ENCODE results near the gene SOX13.

DNA sequence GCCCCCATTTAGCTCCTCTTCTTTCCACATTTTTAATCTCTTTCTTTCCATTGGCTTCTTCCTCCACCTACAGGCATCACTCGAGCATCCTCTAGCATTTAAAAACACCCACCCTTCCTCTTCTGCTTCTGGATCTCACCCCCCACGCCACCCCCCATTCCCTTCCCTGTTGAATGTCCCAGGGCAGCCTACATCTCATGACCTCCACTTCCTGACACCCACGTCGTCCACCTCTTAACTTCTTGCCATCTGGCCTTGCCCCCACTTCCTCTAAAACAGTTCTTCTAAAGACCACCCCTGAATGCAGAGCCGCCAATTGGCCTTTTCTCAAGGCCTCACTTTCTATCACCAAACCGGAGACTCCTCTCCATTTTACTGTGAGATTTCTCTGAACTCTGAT lies 85.0 kb downstream of the SOX13 start:
- TF ChIP-seq, protein P1, sequence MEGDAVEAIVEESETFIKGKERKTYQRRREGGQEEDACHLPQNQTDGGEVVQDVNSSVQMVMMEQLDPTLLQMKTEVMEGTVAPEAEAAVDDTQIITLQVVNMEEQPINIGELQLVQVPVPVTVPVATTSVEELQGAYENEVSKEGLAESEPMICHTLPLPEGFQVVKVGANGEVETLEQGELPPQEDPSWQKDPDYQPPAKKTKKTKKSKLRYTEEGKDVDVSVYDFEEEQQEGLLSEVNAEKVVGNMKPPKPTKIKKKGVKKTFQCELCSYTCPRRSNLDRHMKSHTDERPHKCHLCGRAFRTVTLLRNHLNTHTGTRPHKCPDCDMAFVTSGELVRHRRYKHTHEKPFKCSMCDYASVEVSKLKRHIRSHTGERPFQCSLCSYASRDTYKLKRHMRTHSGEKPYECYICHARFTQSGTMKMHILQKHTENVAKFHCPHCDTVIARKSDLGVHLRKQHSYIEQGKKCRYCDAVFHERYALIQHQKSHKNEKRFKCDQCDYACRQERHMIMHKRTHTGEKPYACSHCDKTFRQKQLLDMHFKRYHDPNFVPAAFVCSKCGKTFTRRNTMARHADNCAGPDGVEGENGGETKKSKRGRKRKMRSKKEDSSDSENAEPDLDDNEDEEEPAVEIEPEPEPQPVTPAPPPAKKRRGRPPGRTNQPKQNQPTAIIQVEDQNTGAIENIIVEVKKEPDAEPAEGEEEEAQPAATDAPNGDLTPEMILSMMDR (IDR thresholded peaks at IDR 0.05), result no peak
- no peak for TF ChIP-seq POLR2AphosphoS5 (IDR thresholded peaks at IDR 0.05)
